ENCODE data around the gene KIAA1549.

The KIAA1549 gene

DNA sequence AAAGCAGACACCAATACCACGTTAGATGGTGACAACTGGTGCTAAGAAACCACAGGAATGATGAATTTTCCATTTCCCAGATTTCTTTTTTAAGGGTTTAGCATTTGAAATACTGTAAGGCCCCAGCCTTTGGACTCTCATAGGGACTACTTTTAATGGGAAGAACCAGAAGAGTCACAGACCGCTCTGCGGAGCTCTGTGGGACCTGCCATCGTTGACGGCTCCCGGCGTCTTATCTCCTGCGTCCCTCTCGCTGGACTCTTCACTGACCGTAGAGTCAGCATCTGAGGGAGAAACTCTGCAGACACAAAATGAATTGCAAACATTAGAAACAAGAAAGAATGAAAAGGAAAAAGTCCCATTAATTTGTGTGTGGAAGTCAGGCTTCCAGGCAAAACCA, 101.8 kb downstream of the KIAA1549 start:
- no peak for DNase-seq

DNA sequence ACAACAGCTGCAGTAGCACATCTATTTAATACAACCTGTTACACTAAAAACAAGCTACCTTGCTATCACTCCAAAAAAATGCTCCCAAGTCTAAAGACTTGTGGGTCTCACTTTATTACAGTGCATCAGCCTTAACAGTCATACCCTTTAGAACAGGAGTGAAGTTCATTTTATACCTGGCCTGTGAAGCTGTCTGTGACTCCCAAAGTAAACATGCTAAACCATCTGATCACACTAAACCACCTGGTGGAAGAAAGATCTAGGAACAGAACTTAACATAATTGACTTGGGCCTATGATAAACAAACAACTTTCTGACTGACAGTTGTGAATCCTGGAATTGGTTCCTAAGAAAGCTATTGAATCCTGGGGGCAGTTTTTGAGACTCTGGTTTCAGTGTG, 102.3 kb downstream of the KIAA1549 start:
- no peak for DNase-seq

DNA sequence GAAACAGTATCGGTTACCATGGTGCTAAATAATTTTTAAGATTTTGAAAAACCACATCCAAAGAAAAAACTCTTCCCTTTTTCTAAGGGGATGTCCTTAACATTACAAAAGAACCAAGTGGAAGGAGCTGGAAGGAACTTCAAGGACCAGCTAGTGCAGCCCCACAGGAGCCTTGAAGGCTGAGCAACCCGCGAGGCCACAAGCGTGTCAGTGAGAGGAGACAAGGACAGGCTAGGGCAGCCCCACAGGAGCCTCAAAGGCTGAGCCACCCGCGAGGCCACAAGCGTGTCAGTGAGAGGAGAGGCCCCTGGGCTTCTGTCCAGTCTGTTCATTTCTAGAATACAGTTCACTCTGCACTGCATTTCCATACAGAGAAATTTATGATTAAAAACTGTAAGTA, 103.1 kb downstream of the KIAA1549 start:
- DNase-seq, result no peak

DNA sequence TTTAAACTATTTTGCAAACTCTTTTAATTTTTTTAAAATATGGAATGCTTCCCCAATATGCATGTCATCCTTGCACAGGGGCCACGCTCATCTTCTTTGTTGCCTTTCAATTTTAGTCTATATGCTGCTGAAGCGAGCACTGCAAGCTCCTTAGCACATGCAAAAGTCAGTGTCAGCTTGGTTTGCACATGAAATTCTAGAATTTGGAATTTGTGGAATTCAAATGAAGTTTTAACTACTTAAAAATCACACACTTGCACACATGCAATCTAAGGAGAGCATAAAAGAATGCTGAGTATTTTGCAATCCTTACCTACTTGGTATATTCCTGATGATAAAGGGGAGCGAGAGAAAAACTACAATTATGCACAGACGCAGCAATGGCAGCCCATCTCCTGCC, 104.9 kb downstream of the KIAA1549 start:
- DNase-seq, result no peak

DNA sequence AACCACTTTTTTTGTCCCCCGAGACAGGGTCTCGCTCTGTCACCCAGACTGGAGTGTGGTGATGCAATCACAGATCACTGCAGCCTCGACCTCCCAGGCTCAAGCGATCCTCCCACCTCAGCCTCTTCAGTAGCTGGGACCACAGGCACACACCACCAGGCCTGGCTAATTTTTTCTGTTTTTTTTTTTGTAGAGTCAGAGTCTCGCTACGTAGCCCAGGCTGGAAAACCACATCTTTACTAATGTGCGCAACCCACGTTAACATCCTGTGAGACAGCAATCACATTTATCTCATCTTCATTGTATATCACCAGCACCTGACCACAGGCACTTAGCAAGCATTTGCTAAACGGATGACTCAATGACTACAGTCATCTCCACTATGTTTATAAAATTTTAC, 105.4 kb downstream of the KIAA1549 start:
- no peak for DNase-seq

DNA sequence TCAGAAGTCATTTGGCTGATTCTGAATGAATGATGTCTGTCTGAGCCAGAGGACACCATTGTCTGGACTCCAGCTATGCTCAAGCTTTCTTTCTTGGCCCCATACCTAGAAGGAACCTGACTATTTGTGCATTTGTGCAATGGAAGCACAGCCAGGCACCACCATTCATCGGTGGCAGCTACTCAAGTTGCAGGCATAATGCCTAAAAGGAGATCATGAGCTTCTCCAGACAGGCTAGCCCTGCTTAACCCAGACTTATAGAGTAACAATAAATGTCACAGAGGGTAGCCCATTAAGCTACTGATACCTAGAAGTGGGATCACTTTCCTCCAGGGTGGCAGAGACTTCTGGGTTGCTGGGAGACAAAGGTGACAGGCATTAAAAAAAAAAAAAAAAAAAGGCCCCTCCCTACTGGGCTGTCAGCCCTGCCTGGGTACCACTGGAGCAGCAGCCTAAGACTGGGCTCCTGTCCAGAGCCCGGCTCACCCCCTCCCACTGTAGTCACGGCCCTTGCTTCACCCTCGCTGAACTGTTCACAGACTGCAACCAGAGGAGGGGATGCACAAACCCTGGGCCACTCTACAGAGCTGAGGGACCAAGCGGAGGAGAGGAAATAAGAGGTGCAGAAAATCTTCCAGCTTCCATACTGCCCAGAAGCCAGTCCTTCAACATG, 107.8 kb downstream of the KIAA1549 start:
- DNase-seq, result no peak

DNA sequence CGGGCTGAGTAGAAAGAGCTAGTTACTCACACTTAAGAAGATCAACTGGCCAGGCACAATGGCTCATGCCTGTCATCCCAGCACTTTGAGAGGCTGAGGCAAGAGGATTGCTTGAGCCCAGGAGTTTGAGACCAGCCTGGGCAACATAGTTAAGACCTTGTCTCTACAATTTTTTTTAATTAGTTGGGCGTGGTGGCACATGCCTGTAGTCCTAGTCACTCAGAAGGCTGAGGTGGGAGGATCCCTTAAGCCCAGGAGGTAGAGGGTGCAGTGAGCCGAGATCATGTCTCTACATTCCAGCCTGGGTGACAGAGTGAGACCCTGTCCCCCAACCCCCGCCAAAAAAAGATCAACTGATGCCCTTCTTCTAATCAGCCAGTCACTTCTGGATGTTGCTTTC, 108.6 kb downstream of the KIAA1549 start:
- peak in 1 of 2 experiments; percentile 30 for DNase-seq

DNA sequence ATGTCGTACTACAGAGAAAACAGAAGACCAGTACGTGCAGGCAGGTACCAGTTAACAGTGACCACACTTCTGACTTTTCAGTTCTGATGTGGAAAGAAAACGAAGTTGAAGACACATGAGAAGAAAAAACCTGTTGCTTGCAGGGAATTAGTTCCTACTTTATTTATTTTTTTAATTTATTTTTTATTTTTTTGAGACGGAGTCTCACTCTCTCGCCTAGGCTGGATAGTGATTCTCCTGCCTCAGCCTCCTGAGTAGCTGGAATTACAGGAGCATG, 109.4 kb downstream of the KIAA1549 start:
- DNase-seq, result no peak

DNA sequence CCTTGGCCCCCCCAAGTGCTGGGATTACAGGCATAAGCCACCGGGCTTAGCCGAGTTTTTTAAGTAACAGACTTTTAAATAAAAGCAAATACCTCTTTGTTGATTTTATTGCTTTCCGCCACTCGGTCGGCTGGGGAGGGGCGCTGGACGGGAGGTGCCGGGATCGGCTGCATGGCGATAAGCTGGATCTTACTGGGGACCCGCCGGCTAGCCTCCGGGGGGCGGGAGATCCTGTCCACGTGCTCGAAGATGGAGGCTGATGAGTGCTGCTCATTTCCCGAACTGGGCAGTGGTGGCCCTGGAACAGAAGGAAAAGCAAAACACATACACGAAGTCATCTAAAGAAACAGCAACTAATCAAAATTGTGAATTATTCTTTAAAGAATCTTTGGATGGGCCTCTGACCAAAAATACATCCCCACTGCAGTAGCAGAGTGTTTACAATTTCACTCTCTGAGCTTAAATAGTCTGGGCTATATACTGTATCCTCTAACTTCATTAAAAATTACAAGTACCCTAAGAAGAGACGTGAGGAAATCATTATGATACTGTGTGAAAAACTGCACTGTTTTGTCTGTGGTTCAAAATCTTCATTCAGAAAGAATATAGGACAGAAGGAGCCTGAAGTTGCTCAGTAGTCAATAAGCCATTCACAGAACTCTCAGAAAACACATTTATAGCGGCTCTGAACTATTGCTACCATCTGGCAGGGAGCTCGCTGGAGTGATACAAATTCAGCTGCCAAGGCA, 110.0 kb downstream of the KIAA1549 start:
- no peak for DNase-seq

DNA sequence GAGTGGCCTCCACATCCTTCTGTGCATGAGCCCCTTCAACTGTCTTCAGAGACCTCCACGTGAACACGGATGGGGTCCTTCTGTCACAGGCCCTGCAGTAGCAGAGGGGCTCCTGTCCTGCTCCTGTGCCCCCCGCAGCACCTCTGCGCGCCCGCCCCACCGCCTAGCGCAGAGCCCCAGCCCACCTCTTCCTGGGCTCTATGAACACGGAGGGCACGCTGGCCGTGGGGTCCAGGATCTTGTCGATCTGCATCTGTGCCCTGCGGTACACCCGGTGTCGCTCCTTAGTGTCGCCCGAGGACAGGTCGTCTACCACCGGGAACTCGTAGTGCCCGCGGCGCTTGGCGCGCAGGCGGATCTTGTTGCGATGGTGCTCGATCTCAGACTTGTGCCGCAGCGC, 111.8 kb downstream of the KIAA1549 start:
- DNase-seq, result no peak

DNA sequence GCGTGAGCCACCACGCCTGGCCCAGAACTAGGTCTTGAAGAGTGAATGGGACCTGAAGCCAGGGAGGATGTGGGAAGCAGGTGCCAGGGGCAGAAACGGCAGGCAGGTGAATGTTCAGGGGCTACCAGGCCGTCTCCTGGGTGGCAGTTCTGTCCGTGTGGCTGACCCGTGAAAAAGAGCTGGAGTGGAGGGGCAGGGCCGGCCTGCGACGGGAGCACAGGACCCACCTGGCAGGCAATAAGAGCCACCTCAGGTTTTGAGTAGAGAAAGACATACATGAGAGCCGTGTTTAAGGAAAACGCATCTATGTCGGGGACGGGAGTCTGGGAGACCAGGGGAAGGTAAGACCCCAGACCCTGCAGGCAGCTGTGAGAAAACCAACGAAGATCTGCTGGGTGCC, 112.5 kb downstream of the KIAA1549 start:
- DNase-seq, result no peak

DNA sequence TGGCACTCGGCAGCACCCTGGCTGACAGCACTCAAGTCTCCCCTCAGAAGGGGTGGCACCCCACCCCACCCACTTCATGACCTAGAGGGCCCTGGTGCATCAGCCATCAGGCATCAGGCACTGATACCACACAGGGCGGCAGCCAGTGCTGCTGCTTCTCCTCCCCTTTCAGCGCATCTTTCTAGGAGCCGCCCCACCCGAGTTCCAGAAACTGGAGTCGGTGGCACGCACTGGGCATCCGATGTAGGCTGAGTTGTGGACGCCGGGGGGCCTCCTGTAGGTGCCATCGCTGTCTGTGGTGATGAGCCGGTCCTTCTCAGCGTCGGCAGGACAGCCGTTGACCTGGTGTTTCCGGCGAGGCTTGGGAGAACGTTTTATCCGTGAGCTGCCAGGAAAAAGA, 113.4 kb downstream of the KIAA1549 start:
- no peak for DNase-seq

DNA sequence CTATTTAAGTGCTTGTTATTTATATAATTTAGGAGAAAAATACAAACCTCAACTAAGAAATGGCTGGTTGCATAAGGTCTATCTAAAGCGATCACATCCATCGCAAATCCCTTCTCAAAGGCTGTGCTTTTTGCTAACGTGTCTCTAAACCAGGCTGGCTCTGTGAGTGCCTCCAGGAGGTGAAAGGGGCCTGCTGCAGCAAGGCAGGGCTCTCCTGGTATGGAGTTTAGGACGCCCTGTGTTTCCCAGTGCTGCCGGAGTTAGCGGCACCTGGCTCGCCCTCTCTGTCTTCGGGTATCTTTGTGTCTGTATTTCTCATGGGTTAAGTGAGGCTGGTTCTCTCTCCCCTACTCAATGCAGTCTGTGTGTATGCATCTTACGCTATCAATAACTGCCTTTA, 114.8 kb downstream of the KIAA1549 start:
- no peak for DNase-seq

DNA sequence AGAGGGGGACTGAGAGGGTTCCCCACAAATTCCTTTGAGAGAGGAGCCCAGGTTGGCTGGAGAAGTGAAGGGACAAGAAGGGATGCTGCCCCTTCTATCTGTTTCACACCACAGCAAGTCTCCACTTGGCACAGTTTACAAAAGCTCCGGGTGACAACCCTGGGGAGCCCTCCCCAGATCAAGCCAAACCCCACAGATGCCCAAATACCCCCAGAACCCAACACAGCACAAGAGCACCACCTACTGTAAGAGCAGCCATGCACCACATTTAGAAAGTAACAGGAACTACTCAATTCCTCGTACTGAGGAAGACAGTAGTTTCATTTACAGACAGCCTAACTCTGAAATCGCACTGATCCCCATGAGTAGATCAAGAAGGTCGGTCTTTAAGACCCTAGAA, 115.3 kb downstream of the KIAA1549 start:
- no peak for DNase-seq

DNA sequence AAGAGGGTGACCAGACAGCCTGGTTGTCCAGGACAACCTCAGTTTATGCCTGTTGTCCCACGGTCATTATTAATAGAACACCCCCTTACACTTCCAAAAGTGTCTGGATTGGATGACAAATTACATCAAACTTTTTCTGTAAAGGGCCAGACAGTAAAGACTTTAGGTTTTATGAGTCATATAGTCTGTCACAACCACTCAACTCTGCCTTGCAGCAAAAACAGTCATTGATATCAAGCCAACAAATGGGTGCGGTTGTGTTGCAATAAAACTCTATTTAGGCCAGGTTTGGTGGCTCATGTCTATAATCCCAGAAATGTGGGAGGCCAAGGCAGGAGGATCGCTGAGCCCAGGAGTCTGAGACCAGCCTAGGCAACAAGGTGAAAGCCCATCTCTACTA, 116.5 kb downstream of the KIAA1549 start:
- no peak for DNase-seq

DNA sequence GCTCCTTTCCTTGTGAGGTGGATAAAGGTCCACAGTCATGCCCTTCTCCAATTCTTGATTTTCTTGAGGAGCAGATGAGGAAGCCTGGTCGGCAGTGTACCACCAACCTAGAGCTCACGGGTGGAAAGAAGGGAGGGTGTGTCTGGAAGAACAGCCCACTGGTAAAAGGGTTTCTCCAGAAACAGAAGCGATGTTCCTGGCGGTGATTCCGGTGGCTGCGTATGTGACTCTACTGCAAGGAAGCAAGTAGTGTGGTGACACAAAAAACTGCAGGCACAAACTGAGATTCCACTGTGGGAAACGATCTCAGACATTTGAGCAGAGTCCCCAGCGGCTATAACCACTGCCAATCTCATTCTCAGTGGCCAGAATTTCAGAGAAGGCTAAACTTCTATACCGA, 117.3 kb downstream of the KIAA1549 start:
- DNase-seq, result no peak

DNA sequence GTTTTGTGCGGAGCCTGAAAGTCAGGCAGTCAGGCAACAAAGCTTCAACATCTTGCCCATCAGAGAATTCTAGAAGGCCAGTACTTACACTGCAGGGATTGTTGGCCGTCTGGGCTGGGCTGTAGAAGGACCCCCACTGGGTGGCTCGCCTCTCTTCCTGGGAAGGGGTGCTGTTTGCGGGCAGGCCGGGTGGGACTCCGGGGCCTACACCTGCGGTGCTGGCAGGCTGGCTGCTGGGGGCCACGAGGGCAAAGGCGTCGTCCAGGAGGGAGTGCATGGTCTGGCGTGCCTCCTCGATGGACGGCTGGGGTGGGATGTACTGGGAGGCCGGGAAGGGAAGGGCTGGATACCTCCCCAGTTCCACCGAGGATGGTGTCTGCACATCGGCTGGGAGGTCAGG, 120.1 kb downstream of the KIAA1549 start:
- no peak for DNase-seq

DNA sequence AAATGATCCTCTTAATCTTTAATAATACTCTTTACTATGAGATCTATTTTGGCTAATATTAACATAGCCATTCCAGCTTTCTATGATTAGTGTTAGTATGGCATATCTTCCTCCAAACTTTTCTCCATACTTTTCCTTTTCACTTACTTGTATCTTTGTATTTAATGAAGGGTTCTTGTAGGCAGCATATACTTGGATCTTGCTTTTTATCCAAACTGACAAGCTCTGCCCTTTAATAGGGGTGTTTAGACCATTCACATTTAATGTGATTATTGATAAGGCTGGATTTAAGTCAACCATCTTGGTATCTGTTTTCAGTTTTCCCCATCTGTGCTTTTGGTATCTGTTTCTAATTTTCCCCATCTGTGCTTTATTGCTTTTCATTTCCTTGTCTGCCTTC, 123.5 kb downstream of the KIAA1549 start:
- no peak for DNase-seq

DNA sequence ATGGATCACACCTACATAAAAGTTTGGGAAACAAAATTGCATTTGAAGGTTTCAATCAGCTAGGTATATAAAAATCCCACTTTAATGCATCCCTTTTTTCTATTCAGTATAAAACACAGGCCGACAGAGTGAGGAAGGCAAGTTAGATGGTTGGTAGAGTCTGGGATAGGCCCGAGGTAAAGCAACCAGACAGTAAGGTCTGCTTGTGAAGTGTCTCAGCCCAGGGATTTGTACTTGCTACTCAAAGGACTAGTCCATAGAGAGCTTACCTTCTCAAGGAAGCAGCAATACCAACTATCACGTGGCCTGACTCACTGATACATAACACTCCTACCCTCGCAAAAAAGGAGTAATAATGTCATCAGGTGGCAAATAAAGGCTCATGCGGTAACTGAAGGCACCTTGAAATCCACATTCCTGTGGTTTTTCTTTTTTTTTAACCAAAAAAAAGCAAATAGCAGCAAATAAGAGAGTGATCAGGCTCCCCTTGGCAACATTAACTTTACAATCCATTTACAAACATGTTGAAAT, 127.0 kb downstream of the KIAA1549 start:
- no peak for DNase-seq

DNA sequence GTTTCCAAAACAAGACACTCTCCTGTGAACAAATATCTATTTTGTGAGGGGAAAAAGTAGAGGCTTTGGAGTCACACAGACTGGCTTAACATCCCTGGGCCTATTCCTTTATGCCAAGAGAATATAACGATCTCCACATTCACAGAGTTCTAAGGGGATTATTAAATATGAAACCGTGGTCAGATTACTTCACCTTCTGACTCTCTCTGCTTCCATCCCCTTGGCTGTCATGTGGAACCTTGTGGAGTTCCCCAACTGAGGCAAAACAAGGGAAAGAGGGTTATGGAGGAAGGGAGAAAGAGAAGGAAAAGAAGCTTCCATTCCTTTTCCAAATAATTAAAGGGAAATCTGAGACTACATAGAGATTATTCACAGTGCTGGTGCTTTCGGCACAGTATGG, 127.7 kb downstream of the KIAA1549 start:
- no peak for DNase-seq

DNA sequence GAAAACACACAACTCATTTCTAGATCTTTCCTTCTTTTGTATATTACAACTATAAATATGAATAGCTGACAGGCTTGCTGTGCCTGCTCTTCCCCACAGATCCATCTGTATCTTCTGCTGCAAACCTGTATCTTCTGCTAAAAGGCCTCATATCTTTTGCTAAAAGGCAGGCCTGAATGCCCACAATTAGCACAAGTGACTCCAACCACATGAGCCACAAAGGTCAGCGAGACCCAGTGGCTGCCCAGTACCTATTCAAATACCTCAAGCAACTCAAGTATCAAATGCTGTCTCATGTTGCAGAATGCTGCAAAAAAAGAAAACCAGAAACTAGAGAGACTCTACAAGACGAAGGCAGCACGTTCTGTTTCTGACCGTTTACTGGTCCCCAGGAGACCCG, 128.7 kb downstream of the KIAA1549 start:
- DNase-seq, result no peak

DNA sequence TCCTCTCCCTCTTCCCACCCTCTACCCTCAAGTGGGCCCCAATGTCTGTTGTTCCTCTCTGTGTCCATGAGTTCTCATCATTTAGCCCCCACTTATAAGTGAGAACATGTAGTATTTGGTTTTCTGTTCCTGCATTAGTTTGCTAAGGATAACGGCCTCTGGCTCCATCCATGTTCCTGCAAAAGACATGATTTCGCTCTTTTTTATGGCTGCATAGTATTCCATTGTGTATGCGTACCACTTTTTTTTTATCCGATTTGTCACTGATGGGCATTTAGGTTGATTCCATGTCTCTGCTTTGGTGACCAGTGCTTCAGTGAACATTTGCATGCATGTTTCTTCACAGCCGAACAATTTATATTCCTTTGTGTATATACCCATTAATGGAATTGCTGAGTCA, 131.5 kb downstream of the KIAA1549 start:
- DNase-seq, result no peak

DNA sequence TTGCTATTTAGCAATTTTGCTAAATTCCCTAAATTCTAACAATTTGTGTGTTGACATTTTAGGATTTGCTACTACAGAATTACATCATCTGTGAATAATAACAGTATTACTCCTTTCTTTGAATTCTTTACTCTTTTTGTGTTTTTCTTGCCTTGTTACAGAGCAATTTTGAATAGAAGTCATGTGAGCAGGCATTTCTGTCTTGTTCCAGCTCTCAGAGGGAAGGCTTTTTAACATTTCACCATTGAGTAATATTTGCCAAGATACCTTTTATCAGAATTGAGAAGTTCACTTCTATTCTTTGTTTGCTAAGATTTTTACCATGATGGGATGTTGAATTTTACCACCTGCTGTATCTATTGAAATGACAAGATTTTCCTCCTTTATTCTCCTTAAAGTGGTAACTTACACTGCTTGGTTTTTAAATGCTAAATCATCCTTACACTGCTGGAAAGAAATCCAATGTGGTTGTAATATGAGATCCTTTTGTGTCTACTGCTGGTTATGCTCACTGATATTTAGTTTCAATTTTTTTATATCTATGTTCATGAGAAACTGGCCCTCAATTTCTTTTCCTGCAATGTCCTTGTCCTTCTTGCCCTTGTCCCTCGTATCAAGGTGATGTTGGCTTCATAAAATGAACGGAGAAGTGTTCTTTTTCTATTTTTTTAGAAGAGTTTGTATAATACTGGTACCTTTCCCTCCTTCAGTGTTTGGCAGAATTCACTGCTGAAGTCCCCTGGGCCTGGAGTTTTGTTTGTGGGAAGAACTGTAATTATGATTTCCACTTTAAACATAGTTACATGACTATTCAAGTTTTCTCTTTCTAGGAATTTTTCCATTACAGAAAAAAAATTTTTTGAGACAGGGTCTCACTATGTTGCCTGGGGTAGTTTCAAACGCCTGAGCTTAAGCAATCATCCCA, 132.9 kb downstream of the KIAA1549 start:
- DNase-seq, result no peak

DNA sequence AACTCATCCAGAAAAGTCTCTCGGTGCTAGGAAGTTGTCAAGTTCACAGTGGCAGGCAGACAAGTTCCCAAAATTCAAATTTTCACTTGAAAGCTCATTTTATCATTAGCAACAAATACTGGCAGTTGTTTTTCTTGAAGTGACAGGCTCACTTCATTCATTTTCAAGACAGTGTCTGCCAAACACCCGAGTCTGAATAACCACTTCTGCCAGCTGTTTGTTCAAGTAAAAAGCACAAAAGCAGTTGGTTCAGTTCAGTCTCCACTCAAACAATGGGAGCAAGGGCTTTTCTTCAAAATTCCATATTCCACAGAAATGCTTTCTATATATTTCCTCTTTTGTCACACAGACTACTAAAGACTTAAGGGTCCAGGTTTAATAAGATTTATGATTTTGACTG, 135.5 kb downstream of the KIAA1549 start:
- no peak for DNase-seq

Data from SW 1271 (cell line).